Glutamatergic neuron (in vitro differentiated cells): ENCODE data around the gene MCM6. TPM values are rescaled to one million over a fixed set of nuclear protein-coding genes. Genes with fewer than 3 reads are reported as not detected.

Source experiments
- DNase-seq: peaks from one replicate; pipeline ENCODE4 v3.0.0; 2022
- H3K27ac Mint-ChIP-seq: one replicate; pipeline ENCODE4 v1.8.0; 2020; ENCODE audit warnings: mild to moderate bottlenecking, mixed read lengths, inconsistent platforms; ENCODE audit not compliant: unreplicated experiment
- H3K27me3 Mint-ChIP-seq: one replicate; pipeline ENCODE4 v1.8.0; 2020; ENCODE audit warnings: mild to moderate bottlenecking, moderate library complexity, mixed read lengths, inconsistent platforms; ENCODE audit not compliant: unreplicated experiment
- H3K36me3 Mint-ChIP-seq: one replicate; pipeline ENCODE4 v1.8.0; 2020; ENCODE audit warnings: mild to moderate bottlenecking, mixed read lengths, inconsistent platforms; ENCODE audit not compliant: unreplicated experiment
- H3K4me1 Mint-ChIP-seq: one replicate; pipeline ENCODE4 v1.8.0; 2020; ENCODE audit warnings: mild to moderate bottlenecking, low read depth, mixed read lengths, inconsistent platforms; ENCODE audit not compliant: unreplicated experiment
- H3K4me3 Mint-ChIP-seq: one replicate; pipeline ENCODE4 v1.8.0; 2020; ENCODE audit warnings: mild to moderate bottlenecking, mixed read lengths, inconsistent platforms; ENCODE audit not compliant: unreplicated experiment
- H3K9me3 Mint-ChIP-seq: one replicate; pipeline ENCODE4 v1.8.0; 2020; ENCODE audit warnings: mild to moderate bottlenecking, moderate library complexity, mixed read lengths, inconsistent platforms; ENCODE audit not compliant: unreplicated experiment
- CTCF ChIP-seq: fragments of 200-600 bp; sonication (generic); IDR thresholded peaks from one replicate; pipeline ENCODE4 v1.5.0; 2021; ENCODE audit not compliant: partially characterized antibody, unreplicated experiment
- total RNA-seq: library from RNA; stranded (reverse); fragmentation: NEBNext Ultra II Directional; extraction: Animal tissue kit (Norgen Biotek cat#: 25700); gene quantifications from one replicate; pipeline ENCODE4 v1.2.1, GENCODE V29; 2021; ENCODE audit not compliant: unreplicated experiment

MCM6 gene
- total RNA-seq, 1 donor from 2014 or later: 11.7 TPM

GRCh38 chr2:135791418-135792190 lies 84.6 kb downstream of the MCM6 start:
- DNase-seq: no peak
- Mint-ChIP-seq H3K4me3 (no peak overlapping the region), H3K9me3 (peaks cover 2% of the 10 kb centered on the region), H3K4me1 (no peaks in the 10 kb centered on the region), H3K36me3 (peaks cover 10% of the 10 kb centered on the region), H3K27me3 (peaks cover 2% of the 10 kb centered on the region), H3K27ac (no peak overlapping the region)
- TF ChIP-seq CTCF: no peak

GRCh38 chr2:135790423-135790822 lies 85.8 kb downstream of the MCM6 start:
- Mint-ChIP-seq H3K27me3 (peaks cover 6% of the 10 kb centered on the region), H3K4me1 (no peaks in the 10 kb centered on the region), H3K27ac (no peak overlapping the region), H3K9me3 (peaks cover 3% of the 10 kb centered on the region), H3K36me3 (peaks cover 15% of the 10 kb centered on the region), H3K4me3 (no peak overlapping the region)
- TF ChIP-seq CTCF: no peak
- no peak for DNase-seq

Other genes starting within 250 kb of the MCM6 start
- gene UBXN4, start 134.6 kb downstream of the MCM6 start, total RNA-seq: 134 TPM
- gene LCT, start 39.3 kb downstream of the MCM6 start, total RNA-seq: not detected
- 41.0 TPM for gene DARS1, start 109.2 kb upstream of the MCM6 start, total RNA-seq
- 215 TPM for gene CXCR4, start 241.7 kb upstream of the MCM6 start, total RNA-seq